WTC11 (cell line): Measurements from ENCODE around the gene AMBRA1.

ENCODE experiments used
- ESRRA ChIP-seq: sonication (generic); formaldehyde crosslinking; IDR thresholded peaks from 2 replicates; pipeline ENCODE4 v1.8.1; 2022; ENCODE audit warnings: mild to moderate bottlenecking, missing genetic modification reagents, borderline replicate concordance
- GABPB1 ChIP-seq: sonication (generic); formaldehyde crosslinking; IDR thresholded peaks from 2 replicates; pipeline ENCODE4 v1.8.1; 2023; ENCODE audit warnings: mild to moderate bottlenecking, missing genetic modification reagents
- MYBL2 ChIP-seq: sonication (generic); formaldehyde crosslinking; IDR thresholded peaks from 2 replicates; pipeline ENCODE4 v1.8.1; 2023; ENCODE audit warnings: mild to moderate bottlenecking, moderate library complexity, missing genetic modification reagents
- TF ChIP-seq, protein P1 (sequence below): fragments of 200-600 bp; IDR thresholded peaks from 2 replicates; pipeline ENCODE4 v1.8.0; 2022; ENCODE audit warnings: antibody characterized with exemption

DNA sequence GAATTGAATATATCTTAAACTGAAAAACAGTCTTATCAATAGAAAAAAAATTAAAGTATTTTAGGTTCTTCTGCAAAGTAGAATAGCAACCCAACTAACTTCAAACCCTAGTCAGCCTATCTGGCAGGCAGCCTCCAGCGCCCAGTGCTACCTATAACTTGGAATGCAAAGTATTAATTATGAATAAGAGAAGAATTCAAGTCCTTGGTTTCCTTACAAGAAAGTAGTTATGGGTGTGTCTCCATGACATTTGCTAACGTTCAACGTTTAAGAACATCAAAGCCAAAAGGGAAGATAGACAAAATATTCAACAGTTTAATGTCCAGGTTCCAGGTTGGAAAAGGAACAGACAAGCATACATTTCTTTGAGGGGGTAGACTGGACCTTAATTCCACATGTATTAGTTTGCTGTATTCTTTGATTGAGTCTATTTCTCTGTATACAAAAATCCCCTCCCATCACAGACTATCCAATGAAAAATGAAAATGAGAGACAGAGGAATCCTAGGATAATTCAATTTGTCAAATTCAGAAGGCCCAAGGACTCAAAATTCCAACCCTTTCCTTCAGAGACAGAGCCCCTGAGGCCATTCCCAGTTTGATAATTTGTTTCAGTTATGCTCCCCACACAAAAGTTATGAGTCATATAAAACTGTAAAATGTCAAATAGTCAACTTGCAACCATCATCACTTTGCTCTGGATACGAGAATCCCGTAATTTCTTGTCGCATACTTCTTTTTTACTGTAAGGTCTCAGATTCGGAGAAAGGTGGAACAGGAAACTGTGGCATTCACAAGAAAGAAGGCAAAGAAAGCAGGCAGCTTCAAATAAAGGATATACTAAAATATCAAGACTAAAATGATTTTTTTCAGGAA is 118.5 kb downstream of the AMBRA1 start:
- TF ChIP-seq, protein P1, sequence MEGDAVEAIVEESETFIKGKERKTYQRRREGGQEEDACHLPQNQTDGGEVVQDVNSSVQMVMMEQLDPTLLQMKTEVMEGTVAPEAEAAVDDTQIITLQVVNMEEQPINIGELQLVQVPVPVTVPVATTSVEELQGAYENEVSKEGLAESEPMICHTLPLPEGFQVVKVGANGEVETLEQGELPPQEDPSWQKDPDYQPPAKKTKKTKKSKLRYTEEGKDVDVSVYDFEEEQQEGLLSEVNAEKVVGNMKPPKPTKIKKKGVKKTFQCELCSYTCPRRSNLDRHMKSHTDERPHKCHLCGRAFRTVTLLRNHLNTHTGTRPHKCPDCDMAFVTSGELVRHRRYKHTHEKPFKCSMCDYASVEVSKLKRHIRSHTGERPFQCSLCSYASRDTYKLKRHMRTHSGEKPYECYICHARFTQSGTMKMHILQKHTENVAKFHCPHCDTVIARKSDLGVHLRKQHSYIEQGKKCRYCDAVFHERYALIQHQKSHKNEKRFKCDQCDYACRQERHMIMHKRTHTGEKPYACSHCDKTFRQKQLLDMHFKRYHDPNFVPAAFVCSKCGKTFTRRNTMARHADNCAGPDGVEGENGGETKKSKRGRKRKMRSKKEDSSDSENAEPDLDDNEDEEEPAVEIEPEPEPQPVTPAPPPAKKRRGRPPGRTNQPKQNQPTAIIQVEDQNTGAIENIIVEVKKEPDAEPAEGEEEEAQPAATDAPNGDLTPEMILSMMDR, result no peak
- TF ChIP-seq GABPB1 (CRISPR knock-in tag), result no peak
- no peak for TF ChIP-seq MYBL2 (CRISPR knock-in tag)
- no peak for TF ChIP-seq ESRRA (CRISPR knock-in tag)
